Caco-2 (cell line): Measurements from ENCODE around the gene PSMC4. TPM values are rescaled to one million over a fixed set of nuclear protein-coding genes. Genes with fewer than 3 reads are reported as not detected.

Experiments
- Bru-seq: library from RNA; stranded (reverse); fragments of 400-500 nt; gene quantifications from one replicate; lab custom pipeline; 2021; lab: Mats Ljungman, UMichigan
- BruChase-seq, 2 experiments: library from RNA; stranded (reverse); fragments of 400-500 nt; gene quantifications; one replicate each; lab custom pipeline; 2021; lab: Mats Ljungman, UMichigan
- BruUV-seq: library from RNA; stranded (reverse); fragments of 400-500 nt; replicated peaks from 2 replicates; lab custom pipeline; 2021; lab: Mats Ljungman, UMichigan
- CTCF ChIA-PET: fragments of 300-600 bp; sonication (Branson Sonifier 250); formaldehyde crosslinking; loops from one replicate; lab custom pipeline; 2022; ENCODE audit warnings: antibody characterized with exemption; lab: Charles Lee
- POLR2A ChIA-PET: fragments of 300-600 bp; sonication (Branson Sonifier 250); formaldehyde crosslinking; loops from one replicate; lab custom pipeline; 2022; ENCODE audit warnings: antibody characterized with exemption; lab: Charles Lee
- DNase-seq, 2 experiments: peaks; one replicate each; pipeline versions ENCODE4 v3.0.0 to v3.0.0-alpha.2; 2020 to 2022
- H3K27me3 ChIP-seq: replicated peaks from 2 replicates; pipeline ENCODE4 v1.6.0; 2011; ENCODE audit warnings: low read length; ENCODE audit not compliant: control insufficient read depth, insufficient read depth
- H3K36me3 ChIP-seq: 2 replicates; pipeline ENCODE4 v1.5.1; 2011; ENCODE audit warnings: low read length; ENCODE audit not compliant: control insufficient read depth, insufficient read depth
- H3K4me1 ChIP-seq: fragments of 250-450 bp; sonication (Bioruptor Pico); 2 replicates; pipeline ENCODE4 v1.5.1; 2020; ENCODE audit warnings: mild to moderate bottlenecking
- H3K4me3 ChIP-seq: 2 replicates; pipeline ENCODE4 v1.5.1; 2011; ENCODE audit warnings: low read depth, mild to moderate bottlenecking, control low read depth, low read length
- H3K9me3 ChIP-seq: fragments of 250-450 bp; sonication (Bioruptor Pico); 2 replicates; pipeline ENCODE4 v1.5.1; 2020; ENCODE audit warnings: mild to moderate bottlenecking, moderate library complexity
- H3K27ac Mint-ChIP-seq: one replicate; pipeline ENCODE4 v1.8.0; 2022; ENCODE audit warnings: mixed read lengths; ENCODE audit not compliant: unreplicated experiment
- H3K27me3 Mint-ChIP-seq: one replicate; pipeline ENCODE4 v1.8.0; 2022; ENCODE audit warnings: mixed read lengths; ENCODE audit not compliant: insufficient read depth, unreplicated experiment
- H3K36me3 Mint-ChIP-seq: one replicate; pipeline ENCODE4 v1.8.0; 2022; ENCODE audit warnings: mild to moderate bottlenecking, mixed read lengths; ENCODE audit not compliant: insufficient read depth, unreplicated experiment
- H3K4me1 Mint-ChIP-seq: one replicate; pipeline ENCODE4 v1.8.0; 2022; ENCODE audit warnings: low read depth, mixed read lengths; ENCODE audit not compliant: unreplicated experiment
- H3K4me3 Mint-ChIP-seq: one replicate; pipeline ENCODE4 v1.8.0; 2022; ENCODE audit warnings: mild to moderate bottlenecking, moderate library complexity, mixed read lengths; ENCODE audit not compliant: unreplicated experiment
- H3K9me3 Mint-ChIP-seq: one replicate; pipeline ENCODE4 v1.8.0; 2022; ENCODE audit warnings: mixed read lengths; ENCODE audit not compliant: unreplicated experiment
- CTCF ChIP-seq, 2 experiments: fragments of 200-600 bp in 1 of 2; IDR thresholded peaks; 1 replicate in 1 of 2; 2 replicates in 1 of 2; pipeline versions ENCODE4 v1.5.1 to v1.8.0; 2011 to 2022; ENCODE audit warnings: antibody characterized with exemption in 1 of 2, control low read depth in 1 of 2, inconsistent platforms in 1 of 2, low read depth in 1 of 2, low read length in 1 of 2, mild to moderate bottlenecking in 1 of 2, moderate library complexity in 1 of 2; ENCODE audit not compliant: insufficient read depth in 1 of 2, severe bottlenecking in 1 of 2, unreplicated experiment in 1 of 2
- intact Hi-C: fragments of 100-400 bp; cut with micrococcal nuclease; formaldehyde crosslinking; loops from one replicate; pipeline ENCODE4 v1.10.0; 2022; ENCODE audit not compliant: unreplicated experiment
- long read RNA-seq: library from polyadenylated mRNA; stranded (forward); transcript quantifications from one replicate; pipeline ENCODE4 v2.0.0, GENCODE V29; 2022
- total RNA-seq: library from RNA; stranded (reverse); gene quantifications from 2 replicates; pipeline ENCODE4 v1.2.3, GENCODE V29; 2022

The PSMC4 gene
- total RNA-seq (183 and 196 TPM in 2 replicates), Bru-seq, nascent RNA (percentile 77 among the genes with signal in this experiment), BruChase-seq, experiment 1, labeled RNA remaining after a 2-hour chase (percentile 82 among the genes with signal in this experiment), BruChase-seq, experiment 2, labeled RNA remaining after a 6-hour chase (percentile 94 among the genes with signal in this experiment)
- long read RNA-seq, transcript PSMC4-201 (11 exons, 1,591 nt): major isoform, 538 of 565 reads
- long read RNA-seq, partial matches to known transcripts: 9 of 565 reads
- long read RNA-seq, other reads (novel, unspliced or antisense): 11 of 565 reads

- DNase-seq: peak; percentile 99
- Mint-ChIP-seq H3K27me3 (no peaks in the 10 kb centered on the region), H3K27ac (peak within 1 kb of the TSS; percentile 96), H3K36me3 (peaks cover 54% of the 10 kb centered on the region), H3K4me3 (peak within 1 kb of the TSS; percentile 96), H3K9me3 (no peaks in the 10 kb centered on the region), H3K4me1 (peaks cover 25% of the 10 kb centered on the region)
- Histone ChIP-seq H3K4me3 (peak within 1 kb of the TSS; percentile 67), H3K27me3 (no peaks in the 10 kb centered on the region), H3K36me3 (peaks cover 2% of the 10 kb centered on the region), H3K4me1 (peaks cover 6% of the 10 kb centered on the region; the same call in 1 of the 2 replicates), H3K9me3 (no peaks in the 10 kb centered on the region)
- intact Hi-C loops: loop anchor here (1.0 to 5.0 kb wide), 5 partner anchors 26 to 251 kb away; partner anchors contain the start of gene ZNF546
- ChIA-PET POLR2A (interaction anchor here (0.5 to 1.8 kb wide), 15 partner anchors 8 to 1122 kb away, joined by 3 to 21 read pairs (median 4); partner anchors contain the start of genes FBL, ZNF546, ZNF780A and ZNF780B), CTCF (interaction anchor here (0.6 to 2.2 kb wide), 26 partner anchors 10 to 1205 kb away, joined by 3 to 73 read pairs (median 4); partner anchors contain the start of genes EID2, FBL, ZNF546 and ZNF780A)
- BruUV-seq: no TSS peak
- peak; percentile 61 to 97 for TF ChIP-seq CTCF (IDR thresholded peaks at IDR 0.05; ENCODE audit: insufficient read depth in 1 of 2, low read depth in 1 of 2, low read length in 1 of 2, severe bottlenecking in 1 of 2, unreplicated experiment in 1 of 2)
Measured at GRCh38 chr19:39970675-39971379, at the start of gene PSMC4. Gene PSMC4 (plus strand): TSS chr19:39971165. CDS start chr19:39971203, 38 bp downstream.

GRCh38 chr19:39923862-39924261 is 47.1 kb upstream of the PSMC4 start:
- intact Hi-C loops: no loop called here
- Mint-ChIP-seq H3K9me3 (no peaks in the 10 kb centered on the region), H3K4me1 (no peaks in the 10 kb centered on the region), H3K36me3 (no peaks in the 10 kb centered on the region), H3K27me3 (no peaks in the 10 kb centered on the region), H3K4me3 (no peak overlapping the region), H3K27ac (no peak overlapping the region)
- no peaks in the 10 kb centered on the region for H3K27me3 ChIP-seq
- DNase-seq: no peak
- BruUV-seq: no TSS peak
- H3K4me3 ChIP-seq: no peak overlapping the region
- no peaks in the 10 kb centered on the region for H3K9me3 ChIP-seq
- no peaks in the 10 kb centered on the region for H3K4me1 ChIP-seq
- CTCF ChIA-PET: interaction anchor here (0.7 kb wide), 1 partner anchor 46 kb away, joined by 3 read pairs; no protein-coding TSS in a partner anchor
- H3K36me3 ChIP-seq: no peaks in the 10 kb centered on the region
- POLR2A ChIA-PET: no interaction called here
- no peak for TF ChIP-seq CTCF (IDR thresholded peaks at IDR 0.05; ENCODE audit: insufficient read depth in 1 of 2, low read depth in 1 of 2, low read length in 1 of 2, severe bottlenecking in 1 of 2, unreplicated experiment in 1 of 2)

- H3K9me3 Mint-ChIP-seq: peaks cover 2% of the 10 kb centered on the region
- no peaks in the 10 kb centered on the region for H3K4me1 Mint-ChIP-seq
- no peaks in the 10 kb centered on the region for H3K27me3 ChIP-seq
- no peak overlapping the region for H3K27ac Mint-ChIP-seq
- H3K36me3 ChIP-seq: no peaks in the 10 kb centered on the region
- POLR2A ChIA-PET: no interaction called here
- CTCF ChIA-PET: interaction anchor here (0.7 kb wide), 1 partner anchor 45 kb away, joined by 3 read pairs; no protein-coding TSS in a partner anchor
- no peaks in the 10 kb centered on the region for H3K4me1 ChIP-seq
- no peak overlapping the region for H3K4me3 Mint-ChIP-seq
- H3K27me3 Mint-ChIP-seq: no peaks in the 10 kb centered on the region
- DNase-seq: no peak
- BruUV-seq: no TSS peak
- no peak overlapping the region for H3K4me3 ChIP-seq
- H3K9me3 ChIP-seq: no peaks in the 10 kb centered on the region
- TF ChIP-seq CTCF (IDR thresholded peaks at IDR 0.05; ENCODE audit: insufficient read depth in 1 of 2, low read depth in 1 of 2, low read length in 1 of 2, severe bottlenecking in 1 of 2, unreplicated experiment in 1 of 2): no peak
- intact Hi-C loops: no loop called here
- no peaks in the 10 kb centered on the region for H3K36me3 Mint-ChIP-seq
Measured at GRCh38 chr19:39924389-39924788, 46.6 kb upstream of the PSMC4 start.
